ENCODE measurements around the gene DGCR2.
"Not testable (repeated sequence)": the region's sequence is repeated elsewhere in the genome, so short reads cannot be mapped to it uniquely, and the experiment has no call there.

DNA sequence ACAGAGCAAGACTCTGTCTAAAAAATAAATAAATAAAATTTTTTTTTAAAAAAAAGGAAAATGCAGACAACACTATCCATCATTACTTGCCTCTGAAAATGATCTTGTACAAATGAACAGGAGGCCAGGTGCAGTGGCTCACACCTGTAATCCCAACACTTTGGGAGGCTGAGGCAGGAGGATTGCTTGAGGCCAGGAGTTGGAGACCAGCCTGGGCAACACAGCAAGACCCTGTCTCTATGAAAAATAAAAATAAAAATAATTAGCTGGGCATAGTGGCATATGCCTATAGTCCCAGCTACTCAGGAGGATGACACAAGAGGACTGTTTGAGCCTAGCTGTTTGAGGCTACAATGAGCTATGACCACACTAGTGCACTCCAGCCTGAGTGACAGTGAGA, 49.4 kb downstream of the DGCR2 start:
- TF ChIP-seq POLR2A (IDR thresholded peaks at IDR 0.05; ENCODE audit: low read depth, low read length); MAFK (IDR thresholded peaks at IDR 0.05; ENCODE audit: low read depth, low read length); SMC3 (IDR thresholded peaks at IDR 0.05; ENCODE audit: low read depth, low read length); MAZ (IDR thresholded peaks at IDR 0.05; ENCODE audit: borderline replicate concordance, low read depth, low read length); RAD21 (IDR thresholded peaks at IDR 0.05; ENCODE audit: low read length); RCOR1 (IDR thresholded peaks at IDR 0.05; ENCODE audit: insufficient replicate concordance, low read length); CHD1 (IDR thresholded peaks at IDR 0.05; ENCODE audit: low read depth, low read length): not testable (repeated sequence)
- TF ChIP-seq, protein P1, sequence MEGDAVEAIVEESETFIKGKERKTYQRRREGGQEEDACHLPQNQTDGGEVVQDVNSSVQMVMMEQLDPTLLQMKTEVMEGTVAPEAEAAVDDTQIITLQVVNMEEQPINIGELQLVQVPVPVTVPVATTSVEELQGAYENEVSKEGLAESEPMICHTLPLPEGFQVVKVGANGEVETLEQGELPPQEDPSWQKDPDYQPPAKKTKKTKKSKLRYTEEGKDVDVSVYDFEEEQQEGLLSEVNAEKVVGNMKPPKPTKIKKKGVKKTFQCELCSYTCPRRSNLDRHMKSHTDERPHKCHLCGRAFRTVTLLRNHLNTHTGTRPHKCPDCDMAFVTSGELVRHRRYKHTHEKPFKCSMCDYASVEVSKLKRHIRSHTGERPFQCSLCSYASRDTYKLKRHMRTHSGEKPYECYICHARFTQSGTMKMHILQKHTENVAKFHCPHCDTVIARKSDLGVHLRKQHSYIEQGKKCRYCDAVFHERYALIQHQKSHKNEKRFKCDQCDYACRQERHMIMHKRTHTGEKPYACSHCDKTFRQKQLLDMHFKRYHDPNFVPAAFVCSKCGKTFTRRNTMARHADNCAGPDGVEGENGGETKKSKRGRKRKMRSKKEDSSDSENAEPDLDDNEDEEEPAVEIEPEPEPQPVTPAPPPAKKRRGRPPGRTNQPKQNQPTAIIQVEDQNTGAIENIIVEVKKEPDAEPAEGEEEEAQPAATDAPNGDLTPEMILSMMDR (conservative IDR thresholded peaks at IDR 0.05; ENCODE audit: low read depth, low read length), result not testable (repeated sequence)
- TF ChIP-seq, protein P2, sequence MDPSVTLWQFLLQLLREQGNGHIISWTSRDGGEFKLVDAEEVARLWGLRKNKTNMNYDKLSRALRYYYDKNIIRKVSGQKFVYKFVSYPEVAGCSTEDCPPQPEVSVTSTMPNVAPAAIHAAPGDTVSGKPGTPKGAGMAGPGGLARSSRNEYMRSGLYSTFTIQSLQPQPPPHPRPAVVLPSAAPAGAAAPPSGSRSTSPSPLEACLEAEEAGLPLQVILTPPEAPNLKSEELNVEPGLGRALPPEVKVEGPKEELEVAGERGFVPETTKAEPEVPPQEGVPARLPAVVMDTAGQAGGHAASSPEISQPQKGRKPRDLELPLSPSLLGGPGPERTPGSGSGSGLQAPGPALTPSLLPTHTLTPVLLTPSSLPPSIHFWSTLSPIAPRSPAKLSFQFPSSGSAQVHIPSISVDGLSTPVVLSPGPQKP (IDR thresholded peaks at IDR 0.05; ENCODE audit: borderline replicate concordance, low read depth, low read length), result not testable (repeated sequence)
- TF ChIP-seq, protein P3, sequence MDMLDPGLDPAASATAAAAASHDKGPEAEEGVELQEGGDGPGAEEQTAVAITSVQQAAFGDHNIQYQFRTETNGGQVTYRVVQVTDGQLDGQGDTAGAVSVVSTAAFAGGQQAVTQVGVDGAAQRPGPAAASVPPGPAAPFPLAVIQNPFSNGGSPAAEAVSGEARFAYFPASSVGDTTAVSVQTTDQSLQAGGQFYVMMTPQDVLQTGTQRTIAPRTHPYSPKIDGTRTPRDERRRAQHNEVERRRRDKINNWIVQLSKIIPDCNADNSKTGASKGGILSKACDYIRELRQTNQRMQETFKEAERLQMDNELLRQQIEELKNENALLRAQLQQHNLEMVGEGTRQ (IDR thresholded peaks at IDR 0.05; ENCODE audit: low read depth, low read length), result not testable (repeated sequence)

Data from IMR-90 (cell line).